Esophagus muscularis mucosa (tissue), 4 donors: ENCODE measurements around the gene CPED1. TPM values are rescaled to one million over a fixed set of nuclear protein-coding genes. Genes with fewer than 3 reads are reported as not detected.
A peak's percentile ranks its signal among the peaks of the same experiment; 100 is the strongest.

Experiments
- DNase-seq: peaks from one replicate; pipeline ENCODE4 v3.0.0-alpha.2; 2017; ENCODE audit errors: extremely low spot score
- H3K27ac ChIP-seq, 4 donors: fragments of 200-600 bp; sonication (generic); replicated peaks in 1 of 4; 1 replicate in 3 of 4; 2 replicates in 1 of 4; pipeline ENCODE4 v1.5.1; 2016 to 2019; ENCODE audit warnings: mild to moderate bottlenecking in 1 of 4
- H3K27me3 ChIP-seq, 4 donors: fragments of 200-600 bp; sonication (generic); one replicate each; pipeline versions ENCODE4 v1.5.1 to v1.6.0; 2016 to 2019
- H3K36me3 ChIP-seq, 4 donors: fragments of 200-600 bp; sonication (generic); one replicate each; pipeline ENCODE4 v1.5.1; 2016 to 2019
- H3K4me1 ChIP-seq, 4 donors: fragments of 200-600 bp; sonication (generic); one replicate each; pipeline ENCODE4 v1.5.1; 2016 to 2019
- H3K4me3 ChIP-seq, 4 donors: fragments of 200-600 bp; sonication (generic); 1 replicate in 2 of 4; 2 replicates in 2 of 4; pipeline ENCODE4 v1.5.1; 2016 to 2019; ENCODE audit warnings: mild to moderate bottlenecking in 4 of 4, moderate library complexity in 1 of 4
- H3K9me3 ChIP-seq, 4 donors: fragments of 200-600 bp; sonication (generic); 1 replicate in 3 of 4; 2 replicates in 1 of 4; pipeline ENCODE4 v1.5.1; 2016 to 2019
- CTCF ChIP-seq, 3 experiments: fragments of 200-600 bp in 2 of 3; fragments of 450-650 bp in 1 of 3; sonication (generic) in 2 of 3; IDR thresholded peaks; one replicate each; pipeline ENCODE4 v1.5.1; 2017 to 2019; ENCODE audit warnings: antibody characterized with exemption in 3 of 3, mild to moderate bottlenecking in 2 of 3, moderate library complexity in 1 of 3
- EP300 ChIP-seq: sonication (generic); formaldehyde crosslinking; IDR thresholded peaks from one replicate; pipeline ENCODE4 v1.6.1; 2017; ENCODE audit warnings: antibody characterized with exemption
- POLR2A ChIP-seq: fragments of 450-650 bp; IDR thresholded peaks from one replicate; pipeline ENCODE4 v1.6.1; 2017; ENCODE audit warnings: antibody characterized with exemption, moderate library complexity, mild to moderate bottlenecking, low read depth
- POLR2AphosphoS5 ChIP-seq, 2 donors: sonication (generic); formaldehyde crosslinking; IDR thresholded peaks; one replicate each; pipeline ENCODE4 v1.6.1; 2017; ENCODE audit warnings: antibody characterized with exemption in 2 of 2
- WGBS: methylation state at CpG from one replicate; pipeline ENCODE4 v1.1.5; 2018; 5-methylcytosine and 5-hydroxymethylcytosine counted together
- intact Hi-C: fragments of 100-400 bp; cut with DNase I; formaldehyde crosslinking; loops from one replicate; pipeline ENCODE4 v1.15.1; 2023
- total RNA-seq, 4 donors: library from RNA; depleted of rRNA; stranded (reverse); fragments of >200 nt; gene quantifications; one replicate each; pipeline versions ENCODE4 v1.1.0 to v1.2.1, GENCODE V29; 2016

The CPED1 gene
- total RNA-seq, 4 donors from 2014 or later = 28.1 to 81.8 (median 32.0) TPM

- H3K27ac ChIP-seq = peak overlapping the region; percentile 95 to 98 (median 95)
- intact Hi-C loops = loop anchor here (5.0 kb wide), 2 partner anchors 37 to 93 kb away; partner anchors contain the start of genes CPED1 and TSPAN12
Measured at GRCh38 chr7:120949998-120950538, 38.4 kb upstream of the CPED1 start.

GRCh38 chr7:120950539-120951308 lies 37.8 kb upstream of the CPED1 start, which contains the start of gene ING3:
TSS of gene ING3 (plus strand) at chr7:120950777. CDS start at chr7:120950897, 120 bp downstream.
- 0% methylated on average over 36 of the region's 71 CpGs for WGBS
- peak; percentile 99 for DNase-seq
- intact Hi-C loops = loop anchor here (5.0 kb wide), 2 partner anchors 37 to 93 kb away; partner anchors contain the start of genes CPED1 and TSPAN12
- Histone ChIP-seq H3K9me3 (no peaks in the 10 kb centered on the region), H3K36me3 (peaks cover 0 to 27% (median 20%) of the 10 kb centered on the region in 4 donors), H3K4me3 (peak within 1 kb of the TSS; percentile 62 to 75 (median 67)), H3K27me3 (no peaks in the 10 kb centered on the region), H3K27ac (peak within 1 kb of the TSS; percentile 95 to 98 (median 95)), H3K4me1 (peaks cover 11 to 28% (median 25%) of the 10 kb centered on the region in 4 donors)
- TF ChIP-seq POLR2AphosphoS5 (IDR thresholded peaks at IDR 0.05) (peak; percentile 61 to 88), POLR2A (no peak)

More at GRCh38 chr7:120949998-120950538, 38.4 kb upstream of the CPED1 start:
- Histone ChIP-seq H3K4me1 (peaks cover 11 to 28% (median 21%) of the 10 kb centered on the region in 4 donors), H3K27me3 (no peaks in the 10 kb centered on the region), H3K9me3 (no peaks in the 10 kb centered on the region), H3K4me3 (peak overlapping the region; percentile 62 to 75 (median 67)), H3K36me3 (peaks cover 0 to 21% (median 13%) of the 10 kb centered on the region in 4 donors)
- no peak for TF ChIP-seq CTCF (IDR thresholded peaks at IDR 0.05)
- TF ChIP-seq POLR2A = no peak
- no peak for TF ChIP-seq POLR2AphosphoS5 (IDR thresholded peaks at IDR 0.05)
- no peak for TF ChIP-seq EP300
- DNase-seq = no peak
- 5% methylated on average over 10 of the region's 10 CpGs for WGBS

GRCh38 chr7:120951309-120951699 lies 37.2 kb upstream of the CPED1 start:
- TF ChIP-seq POLR2A (no peak), POLR2AphosphoS5 (IDR thresholded peaks at IDR 0.05) (no peak), CTCF (IDR thresholded peaks at IDR 0.05) (no peak)
- WGBS = 5% methylated on average over 8 of the region's 8 CpGs
- no peaks in the 10 kb centered on the region for H3K9me3 ChIP-seq
- no peaks in the 10 kb centered on the region for H3K27me3 ChIP-seq
- peak overlapping the region; percentile 62 to 75 (median 67) for H3K4me3 ChIP-seq
- no peak for DNase-seq
- H3K36me3 ChIP-seq = peaks cover 0 to 32% (median 23%) of the 10 kb centered on the region in 4 donors
- intact Hi-C loops = loop anchor here (5.0 kb wide), 2 partner anchors 36 to 94 kb away; partner anchors contain the start of genes CPED1 and TSPAN12
- peak overlapping the region; percentile 95 to 98 (median 95) for H3K27ac ChIP-seq
- peaks cover 11 to 28% (median 26%) of the 10 kb centered on the region in 4 donors for H3K4me1 ChIP-seq

GRCh38 chr7:120951826-120952225 lies 36.7 kb upstream of the CPED1 start:
- Histone ChIP-seq H3K27ac (peak overlapping the region in 3 of 4 donors; percentile 95 to 98 (median 95)), H3K27me3 (no peaks in the 10 kb centered on the region), H3K4me1 (peaks cover 11 to 28% (median 26%) of the 10 kb centered on the region in 4 donors), H3K9me3 (no peaks in the 10 kb centered on the region), H3K36me3 (peaks cover 0 to 37% (median 26%) of the 10 kb centered on the region in 4 donors), H3K4me3 (peak overlapping the region; percentile 62 to 75 (median 67))
- TF ChIP-seq POLR2AphosphoS5 (IDR thresholded peaks at IDR 0.05) = no peak
- no peak for TF ChIP-seq POLR2A
- TF ChIP-seq EP300 = no peak
- TF ChIP-seq CTCF (IDR thresholded peaks at IDR 0.05) = no peak
- intact Hi-C loops = loop anchor here (5.0 kb wide), 2 partner anchors 35 to 95 kb away; partner anchors contain the start of genes CPED1 and TSPAN12
- no peak for DNase-seq
- 73% methylated on average over 2 of the region's 2 CpGs for WGBS
